NCI-H2029 (cell line): ENCODE measurements around the gene PHKB.
"Not testable (repeated sequence)": the region's sequence is repeated elsewhere in the genome, so short reads cannot be mapped to it uniquely, and the experiment has no call there.

ENCODE experiments used
- DNase-seq: peaks from one replicate; lab custom pipeline; 2025; lab: John Stamatoyannopoulos, UW

PHKB gene

GRCh38 chr16:47460711-47461597, at the start of gene PHKB, which contains the start of gene ITFG1:
PHKB (plus strand) TSS chr16:47461331; CDS start chr16:47461351, 20 bp downstream.
ITFG1 (minus strand) TSS chr16:47461063; CDS start chr16:47461045, 18 bp downstream.
- DNase-seq, result peak; percentile 73

DNA sequence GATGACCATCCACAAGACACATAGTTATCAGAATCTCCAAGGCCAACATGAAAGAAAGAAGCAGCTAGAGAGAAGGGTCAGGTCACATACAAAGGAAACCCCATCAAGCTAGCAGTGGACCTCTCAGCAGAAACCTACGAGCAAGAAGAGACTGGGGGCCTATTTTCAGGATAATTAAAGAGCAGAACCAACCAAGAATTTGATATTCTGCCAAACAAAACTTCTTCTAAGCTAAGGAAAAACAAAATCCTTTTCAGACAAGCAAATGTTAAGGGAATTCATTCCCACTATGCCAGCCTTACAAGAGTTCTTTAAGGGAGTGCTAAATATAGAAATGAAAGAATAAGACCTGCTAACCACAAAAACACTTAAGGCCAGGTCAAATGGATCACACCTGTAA, 48.1 kb upstream of the PHKB start:
- no peak for DNase-seq

DNA sequence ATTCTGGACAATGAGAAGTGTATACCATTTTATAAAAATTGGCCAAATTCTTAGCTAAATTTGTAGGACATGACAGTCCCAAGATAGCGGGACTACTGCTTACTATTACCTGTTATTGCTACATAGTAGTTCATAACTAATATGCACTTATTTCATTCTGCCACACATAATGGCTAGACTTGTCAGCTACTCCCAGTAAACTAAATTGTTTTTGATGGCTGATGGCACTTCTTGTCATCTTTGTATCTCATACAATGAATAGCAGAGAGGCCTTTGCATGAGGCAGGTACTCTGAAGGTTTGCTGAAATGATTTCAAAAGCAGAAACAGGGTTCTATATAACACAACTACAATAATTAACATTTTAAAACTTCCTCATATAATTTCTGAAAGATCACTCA, 44.3 kb upstream of the PHKB start:
- no peak for DNase-seq

- no peak for DNase-seq
Measured at GRCh38 chr16:47424846-47425245, 36.3 kb upstream of the PHKB start.

DNA sequence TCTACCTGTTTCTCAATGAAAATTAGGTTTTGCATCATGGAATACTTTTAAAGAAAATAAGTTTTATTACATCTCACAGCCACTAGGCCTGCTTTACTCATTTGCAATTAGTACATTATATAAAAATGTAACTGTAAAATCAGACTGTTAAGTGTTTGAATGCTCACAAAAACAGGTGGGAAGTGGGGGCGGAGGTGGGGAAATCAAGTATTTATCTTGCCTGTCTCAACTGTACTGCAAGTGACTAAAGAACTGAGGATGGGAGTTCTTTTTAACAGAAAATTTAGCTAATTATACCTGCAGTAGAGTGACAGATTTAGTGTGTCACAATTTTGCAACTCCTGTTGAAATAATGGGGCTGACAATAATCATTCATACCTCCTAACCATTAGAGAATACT, 34.3 kb upstream of the PHKB start:
- DNase-seq, result no peak

- DNase-seq, result no peak
Measured at GRCh38 chr16:47431960-47432359, 29.2 kb upstream of the PHKB start.

DNA sequence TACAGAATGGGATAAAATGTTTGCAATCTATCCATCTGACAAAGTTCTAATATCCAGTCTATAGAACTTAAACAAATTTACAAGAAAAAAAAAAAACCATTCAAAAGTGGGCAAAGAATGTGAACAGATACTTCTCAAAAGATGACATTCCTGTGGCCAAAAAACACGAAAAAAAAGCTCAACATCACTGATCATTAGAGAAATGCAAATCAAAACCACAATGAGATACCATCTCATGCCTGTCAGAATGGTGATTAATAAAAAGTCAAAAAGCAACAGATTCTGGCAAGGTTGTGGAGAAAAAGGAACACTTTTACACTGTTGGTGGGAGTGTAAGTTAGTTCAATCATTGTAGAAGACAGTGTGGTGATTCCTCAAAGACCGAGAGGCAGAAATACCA, 26.9 kb upstream of the PHKB start:
- not testable (repeated sequence) for DNase-seq

- not testable (repeated sequence) for DNase-seq
Measured at GRCh38 chr16:47440066-47440465, 21.1 kb upstream of the PHKB start.

DNA sequence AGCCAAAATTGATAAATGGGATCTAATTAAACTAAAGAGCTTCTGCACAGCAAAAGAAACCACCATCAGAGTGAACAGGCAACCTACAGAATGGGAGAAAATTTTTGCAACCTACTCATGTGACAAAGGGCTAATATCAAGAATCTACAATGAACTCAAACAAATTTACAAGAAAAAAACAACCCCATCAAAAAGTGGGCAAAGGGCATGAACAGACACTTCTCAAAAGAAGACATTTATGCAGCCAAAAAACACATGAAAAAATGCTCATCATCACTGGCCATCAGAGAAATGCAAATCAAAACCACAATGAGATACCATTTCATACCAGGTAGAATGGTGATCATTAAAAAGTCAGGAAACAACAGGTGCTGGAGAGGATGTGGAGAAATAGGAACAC, 18.2 kb upstream of the PHKB start:
- DNase-seq, result not testable (repeated sequence)

DNA sequence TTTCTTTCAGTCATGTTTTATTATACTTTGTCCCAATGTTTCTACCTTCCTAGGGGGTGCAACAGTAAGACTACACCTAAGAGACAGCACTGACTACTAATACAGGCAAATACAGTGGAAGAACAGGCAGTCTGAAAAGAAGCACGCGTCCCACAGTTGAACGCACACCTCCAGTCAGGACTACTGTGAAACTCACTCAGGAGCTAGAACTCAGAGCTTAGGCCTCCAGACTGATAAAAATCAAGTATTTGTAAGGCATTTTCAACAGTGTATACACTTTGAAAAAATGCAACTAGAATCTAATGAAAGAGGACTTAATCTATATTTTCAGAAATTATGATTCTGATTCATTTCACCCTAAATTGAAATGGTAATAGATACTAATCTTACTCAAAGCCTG, 14.7 kb upstream of the PHKB start:
- DNase-seq, result no peak

DNA sequence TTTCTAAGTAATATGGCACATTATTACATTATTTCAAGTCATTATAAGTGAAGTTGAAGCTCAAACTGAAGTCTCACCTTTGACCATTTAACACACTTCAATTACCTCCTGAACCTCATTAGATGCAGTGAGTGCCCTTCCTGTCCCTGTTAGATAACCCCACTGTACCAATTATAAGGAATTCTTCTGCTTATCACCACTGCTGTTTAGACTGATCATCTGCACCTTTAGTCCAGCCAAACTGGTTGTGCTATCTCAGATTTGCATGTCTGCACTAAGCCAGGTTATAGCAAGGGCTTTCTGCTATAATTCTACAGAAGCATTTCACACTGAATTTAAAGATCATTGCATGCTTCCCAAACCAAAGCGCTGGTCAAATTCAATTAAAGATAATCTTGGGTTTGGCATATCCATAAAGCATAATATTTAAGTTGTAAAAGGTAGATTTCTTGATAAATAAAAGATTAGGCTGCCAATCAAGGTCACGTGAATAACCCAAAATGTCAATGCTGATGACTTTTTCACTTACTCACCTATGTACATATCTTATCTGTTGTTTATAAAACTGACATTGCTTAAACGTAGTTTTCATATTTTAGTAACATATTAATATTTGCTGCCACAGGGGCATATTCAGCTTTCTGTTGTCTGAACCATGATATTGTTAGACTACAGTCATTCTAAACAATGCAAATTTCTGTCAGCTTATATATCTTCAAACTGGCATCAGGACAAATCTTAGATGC, 12.1 kb upstream of the PHKB start:
- DNase-seq, result no peak

DNA sequence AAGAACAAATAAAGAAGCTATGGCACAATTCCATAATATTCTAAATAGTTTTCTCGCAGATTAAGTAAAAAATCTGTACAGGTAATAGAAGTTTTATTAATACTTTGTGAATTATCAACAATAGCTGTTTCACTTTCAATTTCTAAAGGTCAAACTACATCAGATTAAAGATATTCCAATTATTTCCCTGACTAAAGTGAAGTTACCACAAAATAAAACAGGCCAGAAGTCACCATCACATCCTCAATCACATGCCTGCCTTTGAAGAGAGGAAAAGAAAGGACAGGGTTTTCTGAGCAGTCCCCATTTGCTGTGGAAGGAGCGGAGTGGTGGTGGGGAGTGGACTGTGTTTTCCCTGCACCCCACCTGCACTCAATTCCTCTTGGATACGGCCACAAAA, 11.3 kb upstream of the PHKB start:
- no peak for DNase-seq

DNA sequence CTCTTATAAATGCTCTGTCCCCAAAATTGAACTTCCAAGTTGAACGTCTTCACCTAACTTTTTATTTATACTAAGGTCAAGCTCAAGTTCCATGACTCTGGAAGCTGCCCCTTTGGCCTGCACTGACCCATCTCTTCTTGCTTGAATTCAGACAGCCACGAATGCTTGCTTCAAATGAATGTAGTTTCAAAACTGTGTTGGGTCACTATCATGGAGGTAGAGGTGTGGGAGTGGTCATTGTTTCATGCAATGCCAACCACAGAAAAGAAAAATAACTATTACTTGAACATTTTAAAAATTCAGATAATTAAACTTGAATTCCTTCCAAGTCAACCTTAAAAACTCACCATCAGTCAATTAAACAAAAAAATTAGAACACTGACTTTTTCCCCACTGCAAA, 2.8 kb upstream of the PHKB start:
- DNase-seq, result no peak

DNA sequence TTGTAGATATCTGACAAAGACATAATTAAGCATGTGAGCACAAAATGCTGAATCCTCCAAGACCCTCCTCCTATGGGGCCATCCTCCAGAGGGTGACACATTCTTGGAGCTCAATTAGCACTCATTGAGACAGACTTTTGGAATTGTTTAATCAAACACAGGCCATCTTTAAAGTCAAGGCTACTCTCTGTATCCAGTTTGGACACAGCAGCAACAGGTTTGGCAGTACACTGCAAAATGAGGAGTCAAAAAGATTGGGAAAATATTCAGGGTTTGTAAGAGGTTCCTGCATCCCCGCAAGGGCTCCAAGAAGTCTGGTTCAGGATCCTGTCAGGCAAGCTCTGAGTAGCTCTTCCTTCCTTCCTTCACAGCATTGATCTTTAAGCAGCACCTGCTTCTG, 1.5 kb upstream of the PHKB start:
- DNase-seq, result no peak

GRCh38 chr16:47460359-47460710, 796 bp upstream of the PHKB start:
- DNase-seq, result no peak

- no peak for DNase-seq
Measured at GRCh38 chr16:47461598-47462266, 601 bp downstream of the PHKB start.

DNA sequence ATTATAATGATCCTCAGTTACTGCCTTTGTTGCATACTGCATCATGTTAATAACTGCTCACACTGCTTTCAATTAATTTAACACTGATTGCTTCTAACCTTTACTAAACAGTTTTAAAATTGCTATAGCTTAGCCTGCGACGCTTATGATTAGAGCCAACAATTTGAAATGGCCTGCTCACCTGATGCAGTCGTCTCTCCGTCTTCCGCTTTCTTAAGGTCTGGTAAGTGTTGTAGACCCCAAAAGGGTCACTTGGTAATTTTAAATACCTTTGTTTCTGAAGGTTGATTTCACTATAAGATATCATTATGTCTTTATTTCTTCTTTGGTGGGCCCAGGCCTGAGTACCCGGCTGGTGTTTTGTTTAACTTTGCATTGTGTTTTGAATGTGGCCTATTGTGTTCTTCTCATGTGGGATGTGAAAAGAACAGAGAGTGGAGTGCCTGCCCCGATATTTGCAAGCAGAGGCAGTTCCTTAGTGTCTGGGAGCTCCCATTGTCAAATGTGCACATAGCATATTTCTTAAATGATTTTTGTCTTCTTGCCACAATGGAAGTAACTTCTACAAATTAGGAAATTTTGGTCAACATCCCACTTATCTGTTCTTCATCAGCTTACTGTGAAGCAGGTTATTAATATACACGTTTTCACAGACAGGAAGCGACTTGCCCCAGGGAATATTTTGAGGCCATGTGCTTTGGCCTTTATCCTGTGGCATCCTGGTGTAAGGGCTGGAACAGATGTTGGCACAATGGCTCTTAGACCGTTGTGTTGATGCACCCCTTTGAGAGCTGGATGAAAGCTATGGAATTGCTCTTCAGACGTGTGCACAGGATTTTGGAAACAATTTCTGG, 2.9 kb downstream of the PHKB start:
- no peak for DNase-seq

DNA sequence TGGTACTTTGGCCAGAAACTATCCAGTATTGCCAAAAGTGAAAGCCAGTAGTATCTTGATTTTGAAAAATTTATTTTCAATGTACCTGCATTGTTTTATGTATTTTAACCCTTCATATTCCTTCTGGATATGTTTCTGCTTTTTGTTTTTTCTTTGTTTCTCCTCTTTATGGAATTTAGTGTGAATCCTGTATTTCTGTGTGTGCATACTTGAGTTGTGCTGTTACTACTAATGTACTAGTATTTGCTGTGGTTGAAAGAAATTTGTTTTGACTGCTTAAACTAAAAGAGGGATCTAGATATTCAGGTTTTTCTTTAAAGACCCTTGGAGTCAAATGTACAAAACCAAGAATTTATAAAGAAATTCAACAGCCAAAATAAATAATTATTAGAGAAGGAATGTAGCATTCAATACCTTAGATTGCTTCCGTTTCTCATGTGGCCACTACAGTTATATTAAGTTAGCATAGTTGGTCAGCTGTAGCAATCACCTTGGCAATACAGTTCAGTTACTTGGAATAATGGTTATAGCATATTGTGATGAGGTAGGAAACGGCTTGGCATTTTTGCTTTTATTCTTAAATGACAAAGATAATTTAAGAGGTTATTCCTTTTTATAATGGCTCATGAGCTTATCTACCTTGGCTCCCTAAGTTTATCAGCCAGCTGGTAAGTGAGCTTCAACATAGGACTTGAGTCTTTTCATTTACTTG, 4.9 kb downstream of the PHKB start:
- no peak for DNase-seq

DNA sequence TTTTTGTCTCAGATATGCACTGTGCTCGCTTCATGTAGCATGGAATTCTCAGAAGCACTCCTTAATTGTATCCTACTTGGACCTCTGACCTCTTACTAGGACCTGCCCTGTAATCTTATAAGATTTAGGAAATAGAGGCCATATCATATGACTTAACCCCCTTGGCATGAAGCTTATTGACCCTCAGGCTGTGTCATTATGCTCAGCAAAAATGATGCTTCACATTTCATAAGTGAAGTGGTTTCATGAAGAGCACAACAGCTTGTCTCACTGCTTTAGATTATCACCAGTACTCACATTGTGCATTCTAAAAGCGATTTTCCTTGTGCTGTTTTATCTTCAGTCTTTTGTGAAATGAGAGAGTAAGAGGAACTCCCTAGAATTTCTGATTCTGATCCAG, 6.4 kb downstream of the PHKB start:
- DNase-seq, result no peak

DNA sequence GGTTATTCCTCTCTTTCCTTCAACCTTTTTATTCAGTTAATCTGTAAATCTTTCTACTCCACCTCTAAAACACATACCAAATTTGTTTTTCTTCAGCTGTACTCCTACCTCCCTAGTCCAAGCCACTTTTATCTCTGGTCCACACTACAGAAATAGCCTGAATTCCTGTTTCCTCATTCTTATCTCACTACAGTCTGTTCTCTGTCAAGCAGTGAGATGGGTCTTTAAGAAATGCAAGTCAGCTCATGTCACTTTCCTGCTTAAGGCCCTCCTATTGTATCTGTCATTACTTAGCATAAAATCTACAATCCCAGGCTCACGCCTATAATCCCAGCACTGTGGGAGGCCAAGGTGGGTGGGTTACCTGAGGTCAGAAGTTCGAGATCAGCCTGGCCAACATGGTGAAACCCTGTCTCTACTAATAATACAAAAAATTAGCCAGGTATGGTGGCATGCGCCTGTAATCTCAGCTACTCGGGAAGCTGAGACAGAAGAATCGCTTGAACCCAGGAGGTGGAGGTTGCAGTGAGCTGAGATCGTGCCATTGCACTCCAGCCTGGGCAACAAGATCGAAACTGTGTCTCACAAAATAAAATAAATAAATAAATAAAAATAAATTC, 7.0 kb downstream of the PHKB start:
- not testable (repeated sequence) for DNase-seq

DNA sequence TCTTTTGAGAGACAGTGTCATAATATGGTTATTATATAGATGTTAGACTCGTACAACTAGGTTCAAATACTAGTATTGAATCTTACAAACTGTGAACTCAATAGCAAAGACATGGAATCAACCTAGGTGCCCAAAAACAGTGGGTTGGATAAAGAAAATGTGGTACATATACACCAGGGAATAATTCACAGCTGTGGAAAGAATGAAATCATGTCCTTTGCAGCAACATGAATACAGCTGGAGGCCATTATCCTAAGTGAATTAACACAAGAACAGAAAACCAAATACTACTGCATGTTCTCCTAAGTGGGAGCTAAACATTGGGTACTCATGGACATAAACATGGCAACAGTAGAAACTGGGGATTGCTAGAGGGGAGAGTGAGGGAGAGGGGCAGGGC, 8.1 kb downstream of the PHKB start:
- no peak for DNase-seq
